Keratinocyte (primary cell): Measurements from ENCODE around the gene GNA14. TPM values are rescaled to one million over a fixed set of nuclear protein-coding genes. Genes with fewer than 3 reads are reported as not detected.

Experiments
- DNase-seq: peaks from one replicate; pipeline ENCODE4 v3.0.0-alpha.2; 2011; ENCODE audit warnings: low read depth, missing footprints, low spot score
- FAIRE-seq: peaks from 2 replicates; lab custom pipeline; 2011; peaks lifted over from hg19 to GRCh38; lab: Jason Lieb, UNC
- H2AFZ ChIP-seq: 2 replicates; pipeline ENCODE4 v1.6.0; 2012; ENCODE audit warnings: low read length, control low read depth, inconsistent platforms; ENCODE audit not compliant: control insufficient read depth
- H3K27ac ChIP-seq: 2 replicates; pipeline ENCODE4 v1.5.1; 2011; ENCODE audit warnings: low read length; ENCODE audit not compliant: control insufficient read depth, insufficient read depth
- H3K27me3 ChIP-seq: 3 replicates; pipeline ENCODE4 v1.6.0; 2011; ENCODE audit warnings: low read length; ENCODE audit not compliant: control insufficient read depth, insufficient read depth; ENCODE audit errors: extremely low read depth
- H3K36me3 ChIP-seq, 2 experiments: 2 replicates in 1 of 2; 3 replicates in 1 of 2; pipeline ENCODE4 v1.5.1; 2011; ENCODE audit warnings: low read length in 2 of 2, mild to moderate bottlenecking in 1 of 2; ENCODE audit not compliant: control insufficient read depth in 2 of 2, insufficient read depth in 2 of 2; ENCODE audit errors: extremely low read depth in 1 of 2
- H3K4me1 ChIP-seq: 3 replicates; pipeline ENCODE4 v1.5.1; 2011; ENCODE audit warnings: low read length; ENCODE audit not compliant: control insufficient read depth, insufficient read depth; ENCODE audit errors: extremely low read depth
- H3K4me2 ChIP-seq: 3 replicates; pipeline ENCODE4 v1.6.0; 2011; ENCODE audit warnings: low read depth, low read length; ENCODE audit not compliant: control insufficient read depth, insufficient read depth; ENCODE audit errors: extremely low read depth
- H3K4me3 ChIP-seq, 3 experiments: fragments of 200-600 bp in 1 of 3; sonication (generic) in 1 of 3; 2 replicates in 2 of 3; 3 replicates in 1 of 3; pipeline ENCODE4 v1.5.1; 2011 to 2016; ENCODE audit warnings: low read length in 3 of 3, mild to moderate bottlenecking in 3 of 3, control low read depth in 2 of 3, inconsistent platforms in 1 of 3, low read depth in 1 of 3, mixed read lengths in 1 of 3, mixed run types in 1 of 3, moderate library complexity in 1 of 3; ENCODE audit not compliant: control insufficient read depth in 2 of 3, insufficient read depth in 2 of 3; ENCODE audit errors: extremely low read depth in 1 of 3
- H3K79me2 ChIP-seq: 2 replicates; pipeline ENCODE4 v1.6.0; 2012; ENCODE audit warnings: low read length; ENCODE audit not compliant: control insufficient read depth, insufficient read depth
- H3K9ac ChIP-seq: 3 replicates; pipeline ENCODE4 v1.6.0; 2011; ENCODE audit warnings: low read length; ENCODE audit not compliant: control insufficient read depth, insufficient read depth; ENCODE audit errors: extremely low read depth
- H3K9me1 ChIP-seq: 3 replicates; pipeline ENCODE4 v1.6.0; 2011; ENCODE audit warnings: low read length; ENCODE audit not compliant: control insufficient read depth, insufficient read depth; ENCODE audit errors: extremely low read depth
- H3K9me3 ChIP-seq: 2 replicates; pipeline ENCODE4 v1.5.1; 2012; ENCODE audit warnings: low read depth, low read length; ENCODE audit not compliant: control insufficient read depth
- H4K20me1 ChIP-seq: 3 replicates; pipeline ENCODE4 v1.6.0; 2011; ENCODE audit warnings: low read length; ENCODE audit not compliant: control insufficient read depth, insufficient read depth; ENCODE audit errors: extremely low read depth
- EZH2 ChIP-seq: IDR thresholded peaks from one replicate; pipeline ENCODE4 v1.6.1; 2012; ENCODE audit warnings: inconsistent platforms, mild to moderate bottlenecking, low read length, moderate library complexity
- dilution Hi-C: fragments of 300-500 bp; cut with MboI; formaldehyde crosslinking; loops from one replicate; pipeline ENCODE4 v1.7.0; 2020; ENCODE audit warnings: low sequenced_read_pairs; ENCODE audit not compliant: extremely low pct_ligation_motif_present
- polyA plus RNA-seq, 5 experiments: library from polyadenylated mRNA; depleted of rRNA in 3 of 5; stranded (reverse) in 3 of 5; stranded (forward) in 1 of 5; unstranded in 1 of 5; fragments of >200 nt; gene quantifications; 1 replicate in 1 of 5; 2 replicates in 3 of 5; 3 replicates in 1 of 5; pipeline versions ENCODE4 v1.2.1 to v1.2.3, GENCODE V29; 2011 to 2012; ENCODE audit warnings: missing spikeins in 2 of 5, low read depth in 1 of 5, low replicate concordance in 1 of 5
- TF ChIP-seq, protein P1 (sequence below), 3 experiments: IDR thresholded peaks in 1 of 3; conservative IDR thresholded peaks in 1 of 3; optimal IDR thresholded peaks in 1 of 3; 2 replicates in 2 of 3; 3 replicates in 1 of 3; pipeline versions ENCODE3 to v1.5.1; 2011; ENCODE audit warnings: low read length in 3 of 3, mild to moderate bottlenecking in 3 of 3, moderate library complexity in 2 of 3, control low read depth in 1 of 3, inconsistent platforms in 1 of 3; ENCODE audit not compliant: insufficient read depth in 2 of 3; ENCODE audit errors: extremely low read depth in 1 of 3

Gene GNA14
- polyA plus RNA-seq, 1 donor (not counting 4 experiments of a cell fraction or from before 2014, with no cell fraction given) = not detected

DNA sequence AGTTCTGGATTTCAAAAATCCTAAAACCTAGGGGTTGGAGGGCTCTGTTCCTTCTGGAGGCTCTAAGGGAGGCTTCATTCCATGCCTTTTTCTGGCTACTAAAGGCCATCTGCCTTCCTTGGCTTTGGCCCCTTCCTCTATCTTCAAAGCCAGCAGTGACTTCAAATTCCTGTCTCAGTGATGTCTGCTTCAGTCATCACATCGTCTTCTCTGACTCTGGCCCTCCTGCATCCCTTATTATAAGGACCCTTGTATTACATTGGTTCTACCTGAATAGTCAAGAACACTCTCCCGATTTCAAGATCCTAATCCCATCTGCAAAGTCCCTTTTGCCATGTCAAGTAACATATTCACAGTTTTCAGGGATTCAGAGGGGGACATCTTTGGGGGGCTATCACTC is 60.3 kb downstream of the GNA14 start:
- H2AFZ ChIP-seq = no peak overlapping the region
- H3K4me3 ChIP-seq = no peak overlapping the region
- no peak for FAIRE-seq
- H3K9me3 ChIP-seq = no peaks in the 10 kb centered on the region
- DNase-seq = no peak
- H3K4me1 ChIP-seq = peaks cover 13% of the 10 kb centered on the region
- TF ChIP-seq, protein P1, sequence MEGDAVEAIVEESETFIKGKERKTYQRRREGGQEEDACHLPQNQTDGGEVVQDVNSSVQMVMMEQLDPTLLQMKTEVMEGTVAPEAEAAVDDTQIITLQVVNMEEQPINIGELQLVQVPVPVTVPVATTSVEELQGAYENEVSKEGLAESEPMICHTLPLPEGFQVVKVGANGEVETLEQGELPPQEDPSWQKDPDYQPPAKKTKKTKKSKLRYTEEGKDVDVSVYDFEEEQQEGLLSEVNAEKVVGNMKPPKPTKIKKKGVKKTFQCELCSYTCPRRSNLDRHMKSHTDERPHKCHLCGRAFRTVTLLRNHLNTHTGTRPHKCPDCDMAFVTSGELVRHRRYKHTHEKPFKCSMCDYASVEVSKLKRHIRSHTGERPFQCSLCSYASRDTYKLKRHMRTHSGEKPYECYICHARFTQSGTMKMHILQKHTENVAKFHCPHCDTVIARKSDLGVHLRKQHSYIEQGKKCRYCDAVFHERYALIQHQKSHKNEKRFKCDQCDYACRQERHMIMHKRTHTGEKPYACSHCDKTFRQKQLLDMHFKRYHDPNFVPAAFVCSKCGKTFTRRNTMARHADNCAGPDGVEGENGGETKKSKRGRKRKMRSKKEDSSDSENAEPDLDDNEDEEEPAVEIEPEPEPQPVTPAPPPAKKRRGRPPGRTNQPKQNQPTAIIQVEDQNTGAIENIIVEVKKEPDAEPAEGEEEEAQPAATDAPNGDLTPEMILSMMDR (optimal IDR thresholded peaks at IDR 0.05 in 1 of 3, IDR thresholded peaks at IDR 0.05 in 1 of 3, conservative IDR thresholded peaks at IDR 0.05 in 1 of 3; ENCODE audit: extremely low read depth in 1 of 3, insufficient read depth in 2 of 3, low read length in 3 of 3) = no peak
- TF ChIP-seq EZH2 = no peak
- no peak overlapping the region for H3K4me2 ChIP-seq
- no peak overlapping the region for H3K27ac ChIP-seq
- no peaks in the 10 kb centered on the region for H3K9me1 ChIP-seq
- no peaks in the 10 kb centered on the region for H3K79me2 ChIP-seq
- H3K36me3 ChIP-seq = no peaks in the 10 kb centered on the region
- dilution Hi-C loops = no loop called here
- no peak overlapping the region for H3K9ac ChIP-seq
- H4K20me1 ChIP-seq = no peaks in the 10 kb centered on the region
- H3K27me3 ChIP-seq = no peaks in the 10 kb centered on the region

DNA sequence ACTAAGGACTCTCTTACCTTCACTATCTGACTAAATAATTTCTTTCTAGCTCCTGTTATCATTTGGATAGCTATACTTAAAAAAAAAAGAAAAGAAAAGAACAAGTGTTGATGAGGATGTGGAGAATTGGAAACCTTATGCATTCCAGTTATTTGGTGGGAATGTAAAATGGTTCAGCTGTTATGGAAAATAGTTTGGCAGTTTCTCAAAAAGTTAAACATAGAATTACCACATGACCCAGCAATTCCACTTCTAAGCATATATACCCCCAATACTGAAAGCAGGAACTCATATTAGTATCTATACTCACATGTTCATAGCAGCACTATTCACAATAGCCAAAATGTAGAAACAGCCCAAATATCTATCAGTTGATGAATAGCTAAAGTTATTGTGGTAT is 61.1 kb downstream of the GNA14 start:
- no peaks in the 10 kb centered on the region for H3K9me1 ChIP-seq
- H4K20me1 ChIP-seq = no peaks in the 10 kb centered on the region
- no peaks in the 10 kb centered on the region for H3K36me3 ChIP-seq
- dilution Hi-C loops = no loop called here
- no peak overlapping the region for H2AFZ ChIP-seq
- H3K4me1 ChIP-seq = peaks cover 13% of the 10 kb centered on the region
- H3K4me2 ChIP-seq = no peak overlapping the region
- H3K79me2 ChIP-seq = no peaks in the 10 kb centered on the region
- no peak for TF ChIP-seq EZH2
- TF ChIP-seq, protein P1 (optimal IDR thresholded peaks at IDR 0.05 in 1 of 3, IDR thresholded peaks at IDR 0.05 in 1 of 3, conservative IDR thresholded peaks at IDR 0.05 in 1 of 3; ENCODE audit: extremely low read depth in 1 of 3, insufficient read depth in 2 of 3, low read length in 3 of 3) = no peak
- DNase-seq (no peak), FAIRE-seq (no peak)
- no peak overlapping the region for H3K27ac ChIP-seq
- H3K9ac ChIP-seq = no peak overlapping the region
- H3K27me3 ChIP-seq = no peaks in the 10 kb centered on the region
- no peaks in the 10 kb centered on the region for H3K9me3 ChIP-seq
- H3K4me3 ChIP-seq = no peak overlapping the region
